Measurements from ENCODE around the gene CPHXL.

GRCh38 chr16:75758215-75758614, 31.9 kb upstream of the CPHXL start:
- TF ChIP-seq BCOR (IDR thresholded peaks at IDR 0.05) (no peak), EP300 (IDR thresholded peaks at IDR 0.05; ENCODE audit: low read length) (no peak)

All from K562 (cell line).